Neural crest cell (in vitro differentiated cells): ENCODE results near the gene IL1R2. TPM values are rescaled to one million over a fixed set of nuclear protein-coding genes. Genes with fewer than 3 reads are reported as not detected.

Experiments used
- DNase-seq: peaks from one replicate; pipeline ENCODE4 v3.0.0; 2021; ENCODE audit warnings: low read depth, mixed read lengths, low spot score
- H3K27ac Mint-ChIP-seq: one replicate; pipeline ENCODE4 v1.8.0; 2021; ENCODE audit warnings: mild to moderate bottlenecking, mixed read lengths; ENCODE audit not compliant: unreplicated experiment
- H3K27me3 Mint-ChIP-seq: 2 replicates; pipeline ENCODE4 v1.8.0; 2021; ENCODE audit warnings: low read depth, mild to moderate bottlenecking, mixed read lengths
- H3K36me3 Mint-ChIP-seq: 2 replicates; pipeline ENCODE4 v1.8.0; 2021; ENCODE audit warnings: low read depth, mild to moderate bottlenecking, mixed read lengths
- H3K4me1 Mint-ChIP-seq: 2 replicates; pipeline ENCODE4 v1.8.0; 2021; ENCODE audit warnings: mixed read lengths
- H3K4me3 Mint-ChIP-seq: one replicate; pipeline ENCODE4 v1.8.0; 2021; ENCODE audit warnings: mild to moderate bottlenecking, mixed read lengths
- H3K9me3 Mint-ChIP-seq: 2 replicates; pipeline ENCODE4 v1.8.0; 2021; ENCODE audit warnings: mixed read lengths
- CTCF ChIP-seq: fragments of 200-600 bp; sonication (generic); conservative IDR thresholded peaks from 2 replicates; pipeline ENCODE4 v1.5.0; 2021; ENCODE audit warnings: antibody characterized with exemption, mild to moderate bottlenecking
- total RNA-seq: library from RNA; stranded (reverse); gene quantifications from 2 replicates; pipeline ENCODE4 v1.2.1, GENCODE V29; 2021

IL1R2 gene
- total RNA-seq, 1 donor from 2014 or later: not detected

- no peaks in the 10 kb centered on the region for H3K36me3 Mint-ChIP-seq
- H3K27me3 Mint-ChIP-seq: peaks cover 34% of the 10 kb centered on the region
- no peak overlapping the region for H3K4me3 Mint-ChIP-seq
- peaks cover 15% of the 10 kb centered on the region for H3K4me1 Mint-ChIP-seq
- no peak for TF ChIP-seq CTCF
- no peak overlapping the region for H3K27ac Mint-ChIP-seq
- DNase-seq: no peak
- H3K9me3 Mint-ChIP-seq: no peaks in the 10 kb centered on the region
Observed at GRCh38 chr2:102053096-102053495, 61.3 kb downstream of the IL1R2 start.

- Mint-ChIP-seq H3K4me3 (no peak overlapping the region), H3K27me3 (peaks cover 58% of the 10 kb centered on the region), H3K27ac (no peak overlapping the region), H3K9me3 (no peaks in the 10 kb centered on the region), H3K4me1 (peaks cover 14% of the 10 kb centered on the region), H3K36me3 (no peaks in the 10 kb centered on the region)
- TF ChIP-seq CTCF: no peak
- DNase-seq: no peak
Observed at GRCh38 chr2:102055346-102055990, 63.7 kb downstream of the IL1R2 start.

GRCh38 chr2:102056079-102056581 lies 64.4 kb downstream of the IL1R2 start:
- Mint-ChIP-seq H3K9me3 (no peaks in the 10 kb centered on the region), H3K4me3 (no peak overlapping the region), H3K36me3 (no peaks in the 10 kb centered on the region), H3K27me3 (peaks cover 63% of the 10 kb centered on the region), H3K4me1 (peaks cover 11% of the 10 kb centered on the region), H3K27ac (no peak overlapping the region)
- no peak for TF ChIP-seq CTCF
- no peak for DNase-seq

- Mint-ChIP-seq H3K27me3 (peaks cover 63% of the 10 kb centered on the region), H3K36me3 (no peaks in the 10 kb centered on the region), H3K9me3 (no peaks in the 10 kb centered on the region), H3K27ac (no peak overlapping the region), H3K4me1 (peaks cover 18% of the 10 kb centered on the region), H3K4me3 (no peak overlapping the region)
- no peak for DNase-seq
- no peak for TF ChIP-seq CTCF
Observed at GRCh38 chr2:102057502-102058292, 65.9 kb downstream of the IL1R2 start.

- Mint-ChIP-seq H3K27me3 (peaks cover 60% of the 10 kb centered on the region), H3K4me3 (no peak overlapping the region), H3K36me3 (no peaks in the 10 kb centered on the region), H3K9me3 (no peaks in the 10 kb centered on the region), H3K4me1 (peaks cover 21% of the 10 kb centered on the region), H3K27ac (peak overlapping the region; percentile 60)
- DNase-seq: no peak
- no peak for TF ChIP-seq CTCF
Observed at GRCh38 chr2:102058293-102058833, 66.6 kb downstream of the IL1R2 start.
